PFSK-1 (cell line): ENCODE data around the gene HP1BP3.

Source experiments
- FOXP2 ChIP-seq: optimal IDR thresholded peaks from 2 replicates; pipeline ENCODE3; 2011; ENCODE audit warnings: borderline replicate concordance, control low read depth, inconsistent platforms; ENCODE audit not compliant: insufficient read depth; ENCODE audit errors: extremely low read length, extremely low read depth
- POLR2AphosphoS5 ChIP-seq: IDR thresholded peaks from 2 replicates; pipeline ENCODE4 v1.6.1; 2012; ENCODE audit warnings: low read depth, mild to moderate bottlenecking, control low read depth, low read length, moderate library complexity
- REST ChIP-seq, 2 experiments: IDR thresholded peaks; 2 replicates each; pipeline versions ENCODE4 v1.6.1 to v1.8.0; 2011 to 2012; ENCODE audit warnings: low read depth in 2 of 2, low read length in 2 of 2, control low read depth in 1 of 2, inconsistent platforms in 1 of 2, mild to moderate bottlenecking in 1 of 2, moderate library complexity in 1 of 2; ENCODE audit not compliant: insufficient read depth in 1 of 2
- SIN3A ChIP-seq: IDR thresholded peaks from 2 replicates; pipeline ENCODE4 v1.6.1; 2012; ENCODE audit warnings: mild to moderate bottlenecking, low read length, moderate library complexity, borderline replicate concordance; ENCODE audit not compliant: insufficient read depth
- TAF1 ChIP-seq: IDR thresholded peaks from 2 replicates; pipeline ENCODE4 v1.6.1; 2012; ENCODE audit warnings: low read length, control low read depth, borderline replicate concordance; ENCODE audit not compliant: insufficient read depth

GRCh38 chr1:20742671-20743070 is 44.4 kb downstream of the HP1BP3 start:
- TF ChIP-seq POLR2AphosphoS5 (no peak), SIN3A (no peak), TAF1 (no peak), REST (IDR thresholded peaks at IDR 0.05; ENCODE audit: insufficient read depth in 1 of 2, low read depth in 2 of 2, low read length in 2 of 2) (no peak), FOXP2 (no peak)
